Stimulated activated CD4-positive, alpha-beta T cell treated with anti-CD3 and anti-CD28 coated beads, Interleukin-15, amount 100 ng/mL, for 48 hours (primary cell): ENCODE data around the gene NELL2.
"Not testable (repeated sequence)": the region's sequence is repeated elsewhere in the genome, so short reads cannot be mapped to it uniquely, and the experiment has no call there.

ENCODE experiments used
- DNase-seq, 2 donors: peaks; one replicate each; pipeline ENCODE4 v3.0.0-alpha.2; 2020; ENCODE audit warnings: low read depth in 2 of 2

NELL2 gene

GRCh38 chr12:44875954-44876543, at the start of gene NELL2:
Gene NELL2, minus strand, starts transcription at chr12:44876315. Its CDS starts 446 bp downstream, at chr12:44875869.
- DNase-seq, result peak; percentile 29 to 49

- DNase-seq, result no peak
These were observed 45.6 kb upstream of the NELL2 start for GRCh38 chr12:44921736-44922135.

- DNase-seq, result no peak
These were observed 41.0 kb upstream of the NELL2 start for GRCh38 chr12:44917141-44917540.

- no peak for DNase-seq
These were observed 39.8 kb upstream of the NELL2 start for GRCh38 chr12:44915958-44916357.

GRCh38 chr12:44904321-44904720, 28.2 kb upstream of the NELL2 start:
- DNase-seq, result no peak

GRCh38 chr12:44898108-44898507, 22.0 kb upstream of the NELL2 start:
- not testable (repeated sequence) for DNase-seq

GRCh38 chr12:44889926-44890325, 13.8 kb upstream of the NELL2 start:
- DNase-seq, result no peak

GRCh38 chr12:44889162-44889561, 13.0 kb upstream of the NELL2 start:
- DNase-seq, result no peak

GRCh38 chr12:44885902-44886301, 9.8 kb upstream of the NELL2 start:
- no peak for DNase-seq

GRCh38 chr12:44881197-44881596, 5.1 kb upstream of the NELL2 start:
- DNase-seq, result no peak

GRCh38 chr12:44876544-44877410, 662 bp upstream of the NELL2 start:
- DNase-seq, result no peak

- no peak for DNase-seq
These were observed 630 bp downstream of the NELL2 start for GRCh38 chr12:44875417-44875953.

GRCh38 chr12:44874981-44875416, 1.1 kb downstream of the NELL2 start:
- DNase-seq, result no peak

- DNase-seq, result no peak
These were observed 2.2 kb downstream of the NELL2 start for GRCh38 chr12:44873898-44874297.

GRCh38 chr12:44869503-44869902, 6.6 kb downstream of the NELL2 start:
- no peak for DNase-seq

- no peak for DNase-seq
These were observed 12.2 kb downstream of the NELL2 start for GRCh38 chr12:44863867-44864266.

- no peak for DNase-seq
These were observed 16.0 kb downstream of the NELL2 start for GRCh38 chr12:44859998-44860689.

GRCh38 chr12:44858226-44858855, 17.8 kb downstream of the NELL2 start:
- DNase-seq, result no peak

GRCh38 chr12:44852483-44852882, 23.6 kb downstream of the NELL2 start:
- no peak for DNase-seq

GRCh38 chr12:44851586-44851985, 24.5 kb downstream of the NELL2 start:
- no peak for DNase-seq

- no peak for DNase-seq
These were observed 27.4 kb downstream of the NELL2 start for GRCh38 chr12:44848703-44849085.
